GM18505 (cell line): ENCODE results near the gene CAMSAP1.

ENCODE experiments used
- ATAC-seq: cut with Tn5 transposase; IDR thresholded peaks from one replicate; pipeline ENCODE4 v1.9.1; 2021; ENCODE audit not compliant: unreplicated experiment
- POLR2A ChIP-seq: IDR thresholded peaks from 4 replicates; pipeline ENCODE4 v1.6.1; 2011; ENCODE audit warnings: borderline replicate concordance; ENCODE audit not compliant: insufficient read depth, insufficient read length; ENCODE audit errors: extremely low read depth

CAMSAP1 gene

DNA sequence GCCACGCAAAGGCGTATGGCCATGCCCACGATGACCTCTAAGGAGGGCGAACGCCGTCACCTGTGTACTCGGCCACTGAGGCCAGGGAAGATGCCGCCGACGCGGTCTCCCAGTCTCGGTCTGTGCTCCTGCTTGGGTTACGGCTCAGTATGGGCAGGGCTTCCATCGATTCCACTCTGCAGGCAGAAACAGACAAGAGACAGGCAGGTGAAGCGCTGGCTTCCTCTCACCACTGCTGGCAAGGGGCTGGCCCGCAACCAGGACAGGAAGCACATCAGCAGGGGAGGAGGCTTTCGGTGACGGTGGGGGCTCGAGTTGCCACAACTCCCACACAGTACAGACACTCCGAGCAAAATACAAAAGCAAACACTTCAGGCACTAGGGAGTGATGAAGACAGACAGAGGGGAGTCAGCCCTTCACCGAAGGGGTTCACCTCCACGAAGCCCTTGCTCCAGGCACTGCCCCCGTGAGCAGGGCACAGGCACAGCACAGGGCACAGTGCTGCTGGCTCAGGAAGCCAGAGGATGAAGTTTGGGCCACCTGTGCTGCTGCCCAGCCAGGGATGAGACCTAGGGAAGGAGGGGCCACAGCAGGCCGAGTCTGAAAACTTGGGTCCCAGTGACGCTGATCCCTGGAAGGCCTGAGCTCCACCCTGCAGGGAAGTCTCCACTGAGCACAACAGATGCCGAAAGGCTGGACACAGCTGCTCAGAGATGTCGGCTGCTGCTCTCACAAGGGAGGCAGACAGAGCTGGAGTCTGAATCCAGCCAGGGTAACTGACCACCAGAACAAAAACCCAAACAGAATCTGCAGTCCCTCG, 91.3 kb downstream of the CAMSAP1 start:
- ATAC-seq: no peak
- no peak for TF ChIP-seq POLR2A

DNA sequence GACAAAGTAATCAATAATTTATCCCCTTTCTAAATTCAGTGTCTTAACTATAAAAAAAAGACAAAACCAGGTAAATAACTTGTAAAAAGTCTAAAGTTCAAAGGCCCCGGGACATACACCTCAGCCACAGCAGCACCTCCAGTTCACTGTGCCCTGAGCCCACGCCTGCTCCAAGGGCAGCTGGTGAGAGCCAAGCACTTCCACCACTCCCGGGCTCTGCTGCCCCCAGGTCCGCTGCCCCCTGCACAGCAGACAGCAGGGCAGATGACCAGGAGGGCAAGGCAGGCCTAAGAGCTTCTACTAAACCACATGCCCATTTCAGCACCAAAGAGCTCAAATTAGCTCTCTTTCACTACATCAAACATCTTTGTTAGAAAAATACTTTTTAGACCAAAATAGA, 91.9 kb downstream of the CAMSAP1 start:
- no peak for ATAC-seq
- no peak for TF ChIP-seq POLR2A

DNA sequence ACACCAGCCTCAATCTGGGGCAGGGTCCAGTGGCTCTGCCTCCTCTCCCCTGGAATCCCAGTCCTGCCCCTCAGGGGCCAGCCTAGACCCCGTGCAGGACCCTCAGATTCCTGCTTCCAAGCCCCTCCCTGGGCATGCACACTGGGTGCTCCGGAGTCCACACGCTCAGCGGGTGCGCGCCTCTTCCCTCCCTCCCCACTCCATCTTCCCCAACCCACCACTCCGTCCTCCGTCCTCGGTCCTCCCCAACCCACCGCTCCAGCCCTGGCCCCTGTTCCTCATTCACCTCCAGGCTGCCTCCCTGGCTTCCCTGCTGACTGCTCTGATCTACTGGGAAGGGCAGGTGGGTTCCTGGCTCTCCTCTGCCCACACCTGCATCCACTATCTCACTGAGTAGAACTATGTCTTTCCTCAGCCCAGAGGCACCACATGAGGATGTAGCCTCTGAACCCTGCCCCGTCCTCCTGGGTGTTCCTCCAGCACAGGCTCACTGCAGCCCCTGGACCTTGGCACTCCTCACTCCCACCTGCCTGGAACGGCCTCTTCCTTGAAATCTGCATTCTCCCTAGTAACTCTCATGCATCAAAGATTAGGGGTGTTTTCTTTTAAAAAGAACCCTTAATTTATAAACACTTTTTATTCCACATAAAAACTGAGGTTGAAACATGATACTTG, 92.8 kb downstream of the CAMSAP1 start:
- no peak for ATAC-seq
- TF ChIP-seq POLR2A: no peak

DNA sequence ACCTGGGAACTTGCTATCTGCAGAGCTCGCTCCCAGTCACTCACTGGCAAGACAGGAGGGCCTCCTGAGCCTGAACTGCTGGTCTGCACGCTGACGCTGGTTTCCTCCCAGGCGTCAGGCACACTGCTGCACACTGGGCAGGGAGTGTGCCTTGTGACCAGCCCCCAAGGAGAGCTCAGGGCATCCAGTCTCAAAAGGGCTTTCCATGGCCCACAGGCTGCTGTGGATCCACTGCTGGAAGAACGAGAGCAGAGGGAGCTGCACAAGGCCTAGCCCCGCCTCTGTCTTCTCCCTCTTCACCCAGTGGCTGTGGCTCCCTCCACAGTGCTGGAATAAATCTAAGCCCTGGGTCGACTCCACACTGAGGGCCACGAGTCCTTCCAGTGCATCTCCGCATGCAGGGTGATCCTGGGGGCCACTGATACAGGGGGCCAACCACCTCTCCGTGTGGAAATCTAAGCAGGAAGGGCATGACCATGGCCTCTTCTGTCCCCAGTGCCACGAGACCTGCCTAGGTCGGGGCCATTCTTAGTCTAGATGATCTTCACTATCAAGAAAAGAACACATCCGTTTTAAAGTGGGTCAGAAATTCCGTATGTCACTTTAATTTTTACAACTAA, 93.6 kb downstream of the CAMSAP1 start:
- TF ChIP-seq POLR2A: no peak
- ATAC-seq: no peak

DNA sequence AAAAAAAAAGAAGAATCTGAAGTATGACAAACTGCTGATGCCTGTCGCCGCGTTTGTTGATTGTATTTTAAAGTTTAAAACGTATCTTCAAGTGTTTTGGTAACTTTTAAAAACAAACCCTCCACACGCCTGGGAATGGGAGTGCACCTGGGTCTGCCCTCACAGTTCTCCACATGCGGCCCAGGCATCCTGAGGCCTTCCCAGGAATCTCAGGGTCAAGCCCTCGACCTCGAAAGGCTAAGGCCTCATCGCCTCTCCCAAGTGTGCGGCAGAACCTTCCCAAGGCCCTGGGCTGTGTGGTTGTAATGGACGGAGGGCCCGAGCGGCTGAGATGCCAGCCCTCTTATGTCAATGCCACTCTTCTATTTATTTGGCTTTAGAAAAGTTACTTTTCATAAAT, 94.4 kb downstream of the CAMSAP1 start:
- no peak for TF ChIP-seq POLR2A
- ATAC-seq: no peak

DNA sequence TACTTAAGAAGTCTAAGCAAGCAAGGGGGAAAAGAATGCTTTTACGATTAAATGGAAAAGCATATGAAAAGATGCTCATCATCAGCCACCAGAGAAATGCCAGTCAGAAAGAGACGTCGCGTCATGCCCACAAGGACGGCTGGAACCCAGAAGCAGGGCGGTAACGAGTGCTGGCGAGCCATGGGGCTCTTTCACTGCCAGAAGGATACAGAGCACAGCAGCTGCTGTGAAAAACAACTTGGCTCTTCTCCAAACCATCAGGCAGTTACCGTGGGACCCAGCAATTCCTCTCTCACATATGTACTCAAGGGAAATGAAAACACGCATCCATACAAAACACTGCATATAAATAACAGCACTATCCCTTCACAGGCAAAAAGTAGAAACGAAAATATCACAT, 95.5 kb downstream of the CAMSAP1 start:
- TF ChIP-seq POLR2A: no peak
- no peak for ATAC-seq

DNA sequence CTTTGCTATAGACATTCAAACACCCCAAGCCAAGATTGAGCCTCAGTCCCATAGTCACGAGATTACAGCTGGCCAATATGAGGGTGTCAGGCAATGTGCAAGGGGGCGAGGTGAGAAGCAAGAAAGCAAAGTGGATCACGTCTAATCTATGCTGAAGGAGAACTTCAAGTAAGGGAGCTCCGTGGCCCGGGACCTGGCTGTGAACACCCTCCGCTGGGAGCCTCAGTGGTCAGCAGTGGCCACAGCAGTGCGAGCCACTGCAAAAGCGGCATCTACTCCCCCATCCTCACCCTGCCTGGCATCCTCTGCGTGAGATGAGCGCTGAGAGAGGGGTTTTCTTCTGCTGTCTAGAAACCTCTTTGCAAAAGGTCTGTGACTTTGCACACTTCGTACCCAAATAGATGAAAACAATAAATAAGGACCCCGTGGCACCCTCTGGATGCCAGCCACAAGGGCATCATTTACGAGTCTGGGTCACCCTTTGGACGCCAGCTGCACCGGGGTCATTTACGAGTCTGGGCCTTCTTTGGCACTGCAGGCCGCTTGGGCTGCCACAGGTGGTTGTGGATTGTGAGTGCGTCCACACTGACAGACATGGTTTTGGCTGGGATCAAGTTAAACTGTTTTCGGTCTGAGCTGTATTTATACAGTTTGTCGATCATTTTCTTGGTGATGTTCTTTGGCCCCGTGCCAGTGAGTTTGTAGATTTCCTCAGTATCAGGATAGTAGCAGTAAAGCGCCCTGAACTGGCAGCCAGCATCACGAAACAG, 96.4 kb downstream of the CAMSAP1 start:
- no peak for TF ChIP-seq POLR2A

DNA sequence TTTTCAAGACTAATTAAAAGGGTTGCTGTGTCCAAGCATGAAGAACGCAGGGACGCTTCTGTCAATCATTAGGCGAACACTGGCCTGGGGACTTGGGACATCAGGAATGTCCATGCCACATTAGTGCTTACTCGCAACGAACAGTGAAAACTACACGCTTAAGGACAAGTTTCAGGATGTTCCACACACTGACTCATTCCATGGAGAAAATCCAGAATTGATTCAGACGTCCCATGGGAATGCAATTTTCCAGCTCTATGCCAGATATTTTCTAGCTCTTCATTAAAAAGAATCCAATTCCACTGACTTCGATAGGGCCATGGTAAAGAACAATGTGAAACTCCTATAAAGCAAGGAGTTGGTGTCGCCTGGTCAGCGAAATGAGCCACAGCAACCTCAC, 98.2 kb downstream of the CAMSAP1 start:
- no peak for TF ChIP-seq POLR2A
- no peak for ATAC-seq

More for the DNA sequence above, 96.4 kb downstream of the CAMSAP1 start:
- no peak for ATAC-seq

DNA sequence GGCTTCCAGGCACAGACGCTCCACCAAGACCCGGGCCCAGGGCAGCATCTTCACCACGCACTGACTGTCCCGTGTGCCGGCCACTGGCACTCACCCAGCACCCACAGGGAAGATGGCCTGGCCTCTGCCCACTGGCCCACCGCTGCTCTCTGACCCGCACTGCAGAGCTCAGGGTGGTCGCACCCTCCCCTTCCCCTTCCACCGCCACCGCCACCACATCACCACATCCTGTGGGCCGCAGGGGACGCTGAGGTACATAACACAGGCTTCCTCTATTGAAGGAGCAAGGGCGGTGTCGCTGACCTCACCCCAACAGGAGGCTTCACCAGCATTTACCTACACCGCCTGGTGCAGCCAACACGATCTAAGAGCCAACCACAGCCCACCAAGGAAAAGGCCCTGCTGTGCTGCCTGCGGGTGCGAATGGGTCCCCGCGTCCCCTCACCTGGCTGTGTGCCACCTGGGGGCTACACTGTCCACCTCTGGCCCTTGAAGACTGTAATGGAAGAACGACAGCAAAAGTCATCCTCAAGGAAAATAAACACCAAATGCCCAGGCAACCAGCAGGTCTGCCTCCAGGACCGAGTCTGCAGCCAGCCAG, 101.8 kb downstream of the CAMSAP1 start:
- TF ChIP-seq POLR2A: no peak
- ATAC-seq: no peak

DNA sequence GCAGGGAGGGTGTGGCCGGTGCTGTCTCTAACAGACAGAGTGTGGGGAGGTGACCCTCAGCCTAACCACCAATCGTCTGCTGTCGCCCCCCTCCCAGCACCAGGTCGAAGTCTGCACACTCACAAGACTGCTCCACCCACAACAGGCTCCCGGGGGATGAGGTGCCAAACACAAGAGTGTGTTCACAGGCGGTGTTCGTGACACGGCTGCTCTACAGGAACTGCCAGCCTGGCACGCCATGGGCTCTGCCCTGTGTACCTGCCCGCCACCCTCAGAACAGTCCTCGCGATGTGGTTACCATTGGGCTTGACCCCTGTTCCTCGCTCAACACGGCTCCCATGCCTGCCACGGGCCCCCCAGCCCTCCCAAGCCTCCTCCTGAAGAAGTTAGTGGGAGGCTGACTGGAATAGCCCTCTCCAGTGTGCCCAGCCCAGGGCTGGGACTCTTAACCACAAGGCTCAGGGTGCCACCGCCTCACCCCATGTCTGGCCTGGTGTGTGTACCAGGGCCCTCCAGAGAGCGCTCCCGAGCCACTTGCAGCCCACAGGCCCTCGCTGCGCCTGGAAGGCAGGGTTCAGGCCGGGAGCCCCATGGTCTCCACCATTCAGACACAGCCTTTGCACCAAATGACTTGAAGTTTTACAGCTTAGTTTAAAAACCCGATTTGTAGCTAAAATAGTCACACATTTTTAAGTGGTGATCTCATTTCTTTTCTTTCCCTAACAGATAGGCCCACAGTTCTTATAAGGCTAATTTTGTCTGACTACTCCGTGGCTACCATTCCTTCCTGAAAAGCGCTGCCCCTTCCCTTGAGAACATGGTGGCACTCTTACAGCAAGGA, 102.5 kb downstream of the CAMSAP1 start:
- TF ChIP-seq POLR2A: no peak
- ATAC-seq: no peak

DNA sequence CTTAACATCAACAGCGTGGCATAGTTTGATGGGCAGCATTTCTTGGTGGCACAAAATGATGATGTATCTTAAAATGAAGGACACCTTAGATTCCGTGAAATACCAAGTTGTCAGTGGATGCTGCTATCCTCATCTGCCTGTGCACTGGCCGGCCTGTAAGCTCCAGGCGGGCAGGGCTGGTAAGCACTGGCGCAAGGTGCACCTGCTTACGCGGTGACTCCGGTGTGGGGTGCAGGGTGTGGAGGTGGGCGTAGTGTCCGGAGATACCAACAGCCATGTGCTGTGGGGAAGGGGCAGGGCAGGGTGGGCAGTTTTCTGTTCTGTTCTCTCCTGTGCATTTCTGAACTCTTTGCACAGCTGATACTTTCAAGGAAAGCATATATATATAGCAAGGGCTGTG, 103.9 kb downstream of the CAMSAP1 start:
- ATAC-seq: no peak
- no peak for TF ChIP-seq POLR2A

DNA sequence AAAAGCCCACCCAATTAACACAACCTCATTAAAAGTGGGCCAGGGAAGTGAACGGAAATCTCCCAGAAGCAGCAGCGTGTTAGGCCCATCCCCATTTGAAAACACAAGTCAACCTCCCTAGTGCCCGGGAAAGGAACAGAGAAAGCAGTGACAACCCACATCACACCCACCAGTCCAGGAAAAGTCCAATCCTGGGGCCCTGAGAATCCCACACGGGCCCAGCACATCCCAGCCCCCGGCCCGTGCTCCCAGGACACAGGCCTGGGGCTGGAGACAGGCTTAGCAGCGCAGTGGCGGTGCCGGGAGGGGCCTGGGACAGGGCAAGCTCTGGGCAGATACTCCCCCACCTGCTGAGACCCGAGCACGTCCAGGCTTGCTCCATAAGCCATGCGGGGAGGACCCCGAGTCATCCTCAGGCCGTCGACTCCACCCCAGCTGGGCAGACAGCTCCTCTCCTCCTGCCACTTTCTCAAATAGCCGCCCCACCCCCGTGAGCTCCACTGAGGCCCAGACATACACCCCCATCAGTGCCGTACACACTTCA, 104.4 kb downstream of the CAMSAP1 start:
- ATAC-seq: no peak

DNA sequence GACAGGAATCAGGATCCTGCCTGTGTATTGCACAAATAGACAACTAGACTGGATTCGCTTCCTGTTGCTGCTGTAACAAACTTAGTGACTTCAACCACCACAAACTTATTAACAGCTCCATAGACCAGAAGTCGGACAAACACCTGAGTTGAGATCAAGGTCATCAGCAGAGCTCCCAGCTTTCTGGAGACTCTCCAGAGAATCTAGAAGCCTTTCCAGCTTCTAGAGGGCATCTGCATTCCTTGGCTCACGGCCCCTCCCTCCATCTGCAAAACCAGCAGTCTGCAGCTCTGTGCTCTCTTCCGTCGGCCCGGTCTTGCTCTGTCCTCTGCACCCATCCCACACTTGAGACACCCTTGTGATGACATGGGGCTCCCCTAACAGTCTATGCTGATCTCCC, 106.3 kb downstream of the CAMSAP1 start:
- ATAC-seq: no peak
- TF ChIP-seq POLR2A: no peak

More for the DNA sequence above, 104.4 kb downstream of the CAMSAP1 start:
- no peak for TF ChIP-seq POLR2A

DNA sequence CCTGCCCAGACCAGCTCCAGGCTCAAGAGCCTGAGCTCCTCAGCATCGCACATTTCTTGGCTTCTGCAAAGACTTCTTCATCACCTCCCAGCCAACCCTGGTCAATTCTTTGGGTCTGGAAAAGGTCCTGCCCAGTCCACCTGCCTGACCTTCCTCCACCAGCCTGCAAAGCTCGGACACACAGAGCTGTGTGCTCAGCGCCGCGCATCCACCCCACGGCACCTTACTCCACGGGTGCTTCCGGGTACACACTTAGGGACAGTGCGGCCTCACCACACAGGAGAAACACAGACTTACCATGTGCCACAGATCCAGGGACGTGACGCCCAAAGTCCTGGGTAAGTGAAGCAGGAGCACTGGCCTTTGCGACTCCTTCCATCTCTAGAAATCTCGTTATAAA, 108.1 kb downstream of the CAMSAP1 start:
- no peak for ATAC-seq
- TF ChIP-seq POLR2A: no peak
